Esophagus muscularis mucosa (tissue), 3 donors: Measurements from ENCODE around the gene SLC39A13.

Source experiments
- CTCF ChIP-seq, 3 experiments: fragments of 200-600 bp in 2 of 3; fragments of 450-650 bp in 1 of 3; sonication (generic) in 2 of 3; IDR thresholded peaks; one replicate each; pipeline ENCODE4 v1.5.1; 2017 to 2019; ENCODE audit warnings: antibody characterized with exemption in 3 of 3, mild to moderate bottlenecking in 2 of 3, moderate library complexity in 1 of 3
- POLR2A ChIP-seq: fragments of 450-650 bp; IDR thresholded peaks from one replicate; pipeline ENCODE4 v1.6.1; 2017; ENCODE audit warnings: antibody characterized with exemption, moderate library complexity, mild to moderate bottlenecking, low read depth
- POLR2AphosphoS5 ChIP-seq, 2 donors: sonication (generic); formaldehyde crosslinking; IDR thresholded peaks; one replicate each; pipeline ENCODE4 v1.6.1; 2017; ENCODE audit warnings: antibody characterized with exemption in 2 of 2

- TF ChIP-seq POLR2A (no peak), CTCF (IDR thresholded peaks at IDR 0.05) (no peak), POLR2AphosphoS5 (IDR thresholded peaks at IDR 0.05) (no peak)
These were observed 4.8 kb upstream of the SLC39A13 start for GRCh38 chr11:47403571-47403970.
